ENCODE results near the gene F5. TPM values are rescaled to one million over a fixed set of nuclear protein-coding genes. Genes with fewer than 3 reads are reported as not detected.

F5 gene
- total and polyA plus RNA-seq, 10 donors: 1.7 to 34.5 (median 7.4) TPM

DNA sequence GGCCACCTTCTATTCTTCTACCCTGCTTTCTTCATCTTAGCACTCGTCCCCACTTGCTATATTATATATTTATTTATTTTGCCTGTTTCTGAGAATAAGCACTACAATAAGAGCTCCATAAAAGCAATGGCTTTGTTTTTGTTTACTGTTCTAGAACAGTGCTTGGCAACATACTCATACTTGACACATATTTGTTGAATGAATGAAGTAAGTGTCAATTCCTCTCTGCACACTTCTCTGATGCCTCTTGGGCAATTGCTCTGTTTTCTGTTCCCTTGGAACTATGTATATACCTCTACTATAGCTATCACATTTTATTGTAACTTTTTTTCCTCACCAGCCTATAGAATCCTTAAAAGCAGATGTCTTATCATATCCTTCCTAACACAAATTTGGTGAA, 93.0 kb downstream of the F5 start:
- intact Hi-C loops (cut with DNase I; ENCODE audit: low total_unique reads): no loop called here
- Histone ChIP-seq H3K27me3 (replicated peaks in 1 of 7) (no peaks in the 10 kb centered on the region), H3K4me3 (no peak overlapping the region), H3K36me3 (no peaks in the 10 kb centered on the region), H3K4me1 (no peaks in the 10 kb centered on the region), H3K27ac (no peak overlapping the region), H3K9me3 (peaks cover 0 to 2% (median 0%) of the 10 kb centered on the region in 8 donors)
- TF ChIP-seq POLR2AphosphoS5 (IDR thresholded peaks at IDR 0.05) (no peak), POLR2A (IDR thresholded peaks at IDR 0.05) (no peak)
- TF ChIP-seq, protein P1, sequence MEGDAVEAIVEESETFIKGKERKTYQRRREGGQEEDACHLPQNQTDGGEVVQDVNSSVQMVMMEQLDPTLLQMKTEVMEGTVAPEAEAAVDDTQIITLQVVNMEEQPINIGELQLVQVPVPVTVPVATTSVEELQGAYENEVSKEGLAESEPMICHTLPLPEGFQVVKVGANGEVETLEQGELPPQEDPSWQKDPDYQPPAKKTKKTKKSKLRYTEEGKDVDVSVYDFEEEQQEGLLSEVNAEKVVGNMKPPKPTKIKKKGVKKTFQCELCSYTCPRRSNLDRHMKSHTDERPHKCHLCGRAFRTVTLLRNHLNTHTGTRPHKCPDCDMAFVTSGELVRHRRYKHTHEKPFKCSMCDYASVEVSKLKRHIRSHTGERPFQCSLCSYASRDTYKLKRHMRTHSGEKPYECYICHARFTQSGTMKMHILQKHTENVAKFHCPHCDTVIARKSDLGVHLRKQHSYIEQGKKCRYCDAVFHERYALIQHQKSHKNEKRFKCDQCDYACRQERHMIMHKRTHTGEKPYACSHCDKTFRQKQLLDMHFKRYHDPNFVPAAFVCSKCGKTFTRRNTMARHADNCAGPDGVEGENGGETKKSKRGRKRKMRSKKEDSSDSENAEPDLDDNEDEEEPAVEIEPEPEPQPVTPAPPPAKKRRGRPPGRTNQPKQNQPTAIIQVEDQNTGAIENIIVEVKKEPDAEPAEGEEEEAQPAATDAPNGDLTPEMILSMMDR (IDR thresholded peaks at IDR 0.05 in 8 of 11, conservative IDR thresholded peaks at IDR 0.05 in 3 of 11): no peak
- DNase-seq: no peak
- 81 to 89% (median 84%) methylated on average over 1 of the region's 1 CpG for WGBS, 5 donors

DNA sequence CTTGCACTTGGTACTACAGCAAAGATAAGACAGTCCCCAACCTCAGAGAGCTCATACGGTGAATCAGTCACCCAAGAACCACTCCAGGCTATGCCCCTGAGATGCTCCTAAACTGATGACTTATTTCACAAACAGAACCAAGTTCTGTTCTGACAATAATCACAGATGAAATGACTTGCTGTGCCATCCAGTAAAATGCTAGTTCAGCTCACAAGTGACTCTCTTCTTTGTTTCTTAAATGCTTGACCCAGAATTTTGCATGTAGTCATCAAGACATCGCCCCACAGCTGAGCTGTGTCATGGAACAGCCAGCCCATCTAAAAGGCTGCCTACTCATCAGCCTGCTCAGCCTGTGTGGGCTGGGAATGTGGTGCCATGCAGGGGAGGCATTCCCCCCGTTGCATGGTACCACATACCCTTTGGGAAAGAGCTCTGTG, 94.4 kb downstream of the F5 start:
- DNase-seq: peak; percentile 48
- Histone ChIP-seq H3K27me3 (replicated peaks in 1 of 7) (no peaks in the 10 kb centered on the region), H3K27ac (no peak overlapping the region), H3K4me1 (peaks cover 0 to 7% (median 4%) of the 10 kb centered on the region in 6 donors), H3K4me3 (no peak overlapping the region), H3K36me3 (no peaks in the 10 kb centered on the region), H3K9me3 (no peaks in the 10 kb centered on the region)
- intact Hi-C loops (cut with DNase I; ENCODE audit: low total_unique reads): no loop called here
- 68 to 83% (median 78%) methylated on average over 3 of the region's 3 CpGs for WGBS, 5 donors
- TF ChIP-seq POLR2A (IDR thresholded peaks at IDR 0.05) (no peak), POLR2AphosphoS5 (IDR thresholded peaks at IDR 0.05) (no peak)
- TF ChIP-seq, protein P1 (IDR thresholded peaks at IDR 0.05 in 8 of 11, conservative IDR thresholded peaks at IDR 0.05 in 3 of 11): no peak

DNA sequence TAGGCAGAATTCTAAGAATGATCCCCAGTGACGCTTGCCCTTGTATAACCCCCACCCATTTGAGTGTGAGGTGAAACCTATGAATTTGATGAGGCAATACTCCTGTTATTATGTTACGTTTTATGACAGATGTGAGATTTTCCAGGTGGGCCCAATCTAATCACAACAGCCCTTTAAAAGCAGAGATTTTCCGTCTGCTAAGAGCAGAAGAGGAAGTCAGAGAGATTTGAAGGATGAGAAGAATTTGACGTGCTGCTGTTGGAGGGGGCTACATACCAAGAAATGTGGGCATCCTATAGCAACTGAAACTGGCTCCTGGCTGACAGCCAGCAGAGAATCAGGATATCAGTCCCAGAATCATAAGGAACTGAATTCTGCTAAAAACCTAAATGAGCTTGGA, 98.1 kb downstream of the F5 start:
- Histone ChIP-seq H3K36me3 (no peaks in the 10 kb centered on the region), H3K27ac (no peak overlapping the region), H3K4me3 (no peak overlapping the region), H3K9me3 (no peaks in the 10 kb centered on the region), H3K27me3 (replicated peaks in 1 of 7) (no peaks in the 10 kb centered on the region), H3K4me1 (peaks cover 13 to 37% (median 25%) of the 10 kb centered on the region in 6 donors)
- DNase-seq: no peak
- no peak for TF ChIP-seq POLR2AphosphoS5 (IDR thresholded peaks at IDR 0.05)
- TF ChIP-seq POLR2A (IDR thresholded peaks at IDR 0.05): no peak
- TF ChIP-seq, protein P1 (IDR thresholded peaks at IDR 0.05 in 8 of 11, conservative IDR thresholded peaks at IDR 0.05 in 3 of 11): no peak
- intact Hi-C loops (cut with DNase I; ENCODE audit: low total_unique reads): no loop called here
- WGBS, 5 donors: 57 to 82% (median 74%) methylated on average over 4 of the region's 4 CpGs

DNA sequence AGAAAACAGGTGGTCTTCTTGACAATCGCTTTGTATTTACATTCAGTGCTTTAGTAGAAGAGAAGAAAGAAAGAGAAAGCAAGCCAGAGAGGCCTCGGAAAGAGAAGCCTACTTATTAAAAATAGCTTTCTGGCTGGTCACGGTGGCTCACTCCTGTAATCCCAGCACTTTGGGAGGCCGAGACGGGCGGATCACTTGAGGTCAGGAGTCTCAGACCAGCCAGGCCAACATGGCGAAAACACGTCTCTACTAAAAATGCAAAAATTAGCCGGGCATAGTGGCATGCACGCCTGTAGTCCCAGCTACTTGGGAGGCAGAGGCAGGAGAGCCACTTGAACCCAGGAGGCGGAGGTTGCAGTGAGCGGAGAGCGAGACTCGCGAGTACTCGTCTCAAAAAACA, 98.7 kb downstream of the F5 start:
- no peak for DNase-seq
- Histone ChIP-seq H3K27ac (no peak overlapping the region), H3K4me1 (peaks cover 13 to 40% (median 25%) of the 10 kb centered on the region in 6 donors), H3K9me3 (no peaks in the 10 kb centered on the region), H3K4me3 (no peak overlapping the region), H3K27me3 (replicated peaks in 1 of 7) (no peaks in the 10 kb centered on the region), H3K36me3 (no peaks in the 10 kb centered on the region)
- TF ChIP-seq, protein P1 (IDR thresholded peaks at IDR 0.05 in 8 of 11, conservative IDR thresholded peaks at IDR 0.05 in 3 of 11): no peak
- TF ChIP-seq POLR2AphosphoS5 (IDR thresholded peaks at IDR 0.05) (no peak), POLR2A (IDR thresholded peaks at IDR 0.05) (no peak)
- 92 to 96% (median 94%) methylated on average over 16 of the region's 16 CpGs for WGBS, 5 donors
- intact Hi-C loops (cut with DNase I; ENCODE audit: low total_unique reads): no loop called here

Measured in spleen (tissue), 11 donors.